SK-N-SH treated with all-trans-retinoic acid at 6 μM for 48 hours (cell line): ENCODE measurements around the gene DSCAM.
"Not testable (repeated sequence)": the region's sequence is repeated elsewhere in the genome, so short reads cannot be mapped to it uniquely, and the experiment has no call there.

Experiments used
- ATAC-seq: fragments of 200-7000 bp; cut with Tn5 transposase; 3 replicates; pipeline ENCODE4 v1.9.1; 2020; ENCODE audit warnings: mild to moderate bottlenecking, moderate library complexity
- ARNTL ChIP-seq: fragments of 450-650 bp; formaldehyde crosslinking; IDR thresholded peaks from 2 replicates; pipeline ENCODE4 v1.5.0; 2020; ENCODE audit warnings: low read depth, mild to moderate bottlenecking, moderate library complexity, borderline replicate concordance
- BACH2 ChIP-seq: fragments of 250-450 bp; sonication (Bioruptor Pico); IDR thresholded peaks from 2 replicates; pipeline ENCODE4 v1.9.0; 2021; ENCODE audit warnings: mild to moderate bottlenecking, borderline replicate concordance
- CSDC2 ChIP-seq: fragments of 250-450 bp; sonication (Bioruptor Pico); IDR thresholded peaks from 2 replicates; pipeline ENCODE4 v1.5.0; 2020; ENCODE audit warnings: mild to moderate bottlenecking, moderate library complexity
- ISL1 ChIP-seq: fragments of 250-450 bp; sonication (Bioruptor Pico); IDR thresholded peaks from 2 replicates; pipeline ENCODE4 v2.1.2; 2022; ENCODE audit warnings: mild to moderate bottlenecking, moderate library complexity
- OSR1 ChIP-seq: fragments of 250-450 bp; sonication (Bioruptor Pico); IDR thresholded peaks from 2 replicates; pipeline ENCODE4 v1.8.0; 2022; ENCODE audit warnings: moderate library complexity, mild to moderate bottlenecking, inconsistent platforms
- PATZ1 ChIP-seq: fragments of 250-450 bp; sonication (Bioruptor Pico); IDR thresholded peaks from 2 replicates; pipeline ENCODE4 v1.8.0; 2020; ENCODE audit warnings: mild to moderate bottlenecking, moderate library complexity, borderline replicate concordance
- PPARA ChIP-seq: fragments of 250-450 bp; sonication (Bioruptor Pico); IDR thresholded peaks from 2 replicates; pipeline ENCODE4 v1.5.0; 2020; ENCODE audit warnings: mild to moderate bottlenecking, borderline replicate concordance
- RARB ChIP-seq: fragments of 250-450 bp; sonication (Bioruptor Pico); IDR thresholded peaks from 2 replicates; pipeline ENCODE4 v1.8.0; 2021; ENCODE audit warnings: mild to moderate bottlenecking, moderate library complexity
- SNAI2 ChIP-seq: fragments of 250-450 bp; sonication (Bioruptor Pico); IDR thresholded peaks from 2 replicates; pipeline ENCODE4 v1.5.0; 2020; ENCODE audit warnings: mild to moderate bottlenecking, moderate library complexity
- TOX ChIP-seq: fragments of 250-450 bp; sonication (Bioruptor Pico); IDR thresholded peaks from 2 replicates; pipeline ENCODE4 v1.8.0; 2021; ENCODE audit warnings: mild to moderate bottlenecking, moderate library complexity, borderline replicate concordance
- TSHZ2 ChIP-seq: fragments of 250-450 bp; sonication (Bioruptor Pico); IDR thresholded peaks from 2 replicates; pipeline ENCODE4 v1.5.0; 2020; ENCODE audit warnings: mild to moderate bottlenecking, moderate library complexity
- ZC3H10 ChIP-seq: fragments of 250-450 bp; sonication (Bioruptor Pico); IDR thresholded peaks from 2 replicates; pipeline ENCODE4 v1.5.1; 2021; ENCODE audit warnings: mild to moderate bottlenecking, moderate library complexity
- ZFP3 ChIP-seq: fragments of 250-450 bp; sonication (Bioruptor Pico); IDR thresholded peaks from 2 replicates; pipeline ENCODE4 v1.5.0; 2020; ENCODE audit warnings: mild to moderate bottlenecking, moderate library complexity
- ZFP30 ChIP-seq: fragments of 450-650 bp; formaldehyde crosslinking; IDR thresholded peaks from 2 replicates; pipeline ENCODE4 v1.5.0; 2022; ENCODE audit warnings: mild to moderate bottlenecking, moderate library complexity
- ZNF565 ChIP-seq: fragments of 450-650 bp; formaldehyde crosslinking; conservative IDR thresholded peaks from 2 replicates; pipeline ENCODE4 v1.5.0; 2020; ENCODE audit warnings: low read depth, mild to moderate bottlenecking, moderate library complexity
- ZNF70 ChIP-seq: fragments of 450-650 bp; formaldehyde crosslinking; IDR thresholded peaks from 2 replicates; pipeline ENCODE4 v1.5.0; 2020; ENCODE audit warnings: mild to moderate bottlenecking, moderate library complexity
- ZNF8 ChIP-seq: fragments of 450-650 bp; formaldehyde crosslinking; IDR thresholded peaks from 2 replicates; pipeline ENCODE4 v1.5.0; 2020; ENCODE audit warnings: mild to moderate bottlenecking, moderate library complexity

The DSCAM gene

GRCh38 chr21:40187946-40188654, 658.9 kb downstream of the DSCAM start (continued):
- no peak for TF ChIP-seq PATZ1
- TF ChIP-seq ZNF8 (CRISPR knock-in tag), result no peak
- no peak for TF ChIP-seq ZFP30 (CRISPR knock-in tag)
- no peak for TF ChIP-seq CSDC2 (CRISPR knock-in tag)
- no peak for TF ChIP-seq ZNF565 (CRISPR knock-in tag)

GRCh38 chr21:40187244-40187643, 659.7 kb downstream of the DSCAM start:
- no peak for TF ChIP-seq ZNF70 (CRISPR knock-in tag)
- TF ChIP-seq ISL1 (CRISPR knock-in tag), result no peak
- no peak for TF ChIP-seq ZC3H10 (CRISPR knock-in tag)
- no peak for TF ChIP-seq ZNF565 (CRISPR knock-in tag)
- no peak for TF ChIP-seq TSHZ2 (CRISPR knock-in tag)
- TF ChIP-seq CSDC2 (CRISPR knock-in tag), result no peak
- no peak for TF ChIP-seq OSR1 (CRISPR knock-in tag)
- TF ChIP-seq BACH2 (CRISPR knock-in tag), result no peak
- no peak for TF ChIP-seq RARB (CRISPR knock-in tag)
- no peak for ATAC-seq

- TF ChIP-seq PPARA (CRISPR knock-in tag), result no peak
- no peak for TF ChIP-seq ISL1 (CRISPR knock-in tag)
- no peak for TF ChIP-seq TSHZ2 (CRISPR knock-in tag)
- no peak for TF ChIP-seq ZFP3 (CRISPR knock-in tag)
- no peak for TF ChIP-seq ZNF8 (CRISPR knock-in tag)
- no peak for TF ChIP-seq ZNF70 (CRISPR knock-in tag)
- TF ChIP-seq RARB (CRISPR knock-in tag), result no peak
- no peak for TF ChIP-seq ARNTL (CRISPR knock-in tag)
- TF ChIP-seq ZC3H10 (CRISPR knock-in tag), result no peak
- no peak for TF ChIP-seq PATZ1
- no peak for TF ChIP-seq TOX (CRISPR knock-in tag)
- no peak for TF ChIP-seq ZNF565 (CRISPR knock-in tag)
- no peak for TF ChIP-seq OSR1 (CRISPR knock-in tag)
- TF ChIP-seq, all 23 proteins: peak for 0
- no peak for ATAC-seq
These were observed 660.9 kb downstream of the DSCAM start for GRCh38 chr21:40186045-40186444.

GRCh38 chr21:40185208-40185607, 661.8 kb downstream of the DSCAM start:
- no peak for ATAC-seq

GRCh38 chr21:40182491-40182890, 664.5 kb downstream of the DSCAM start:
- not testable (repeated sequence) for ATAC-seq

More at GRCh38 chr21:40185208-40185607, 661.8 kb downstream of the DSCAM start:
- TF ChIP-seq TOX (CRISPR knock-in tag) (no peak), SNAI2 (no peak)
